HepG2 (cell line): ENCODE results near the gene PLCB4. TPM values are rescaled to one million over a fixed set of nuclear protein-coding genes. Genes with fewer than 3 reads are reported as not detected.

Source experiments
- ATAC-seq: fragments of 200-7000 bp; cut with Tn5 transposase; 3 replicates; pipeline ENCODE4 v1.9.1; 2020; ENCODE audit warnings: mild to moderate bottlenecking, moderate library complexity
- BruUV-seq: library from RNA; stranded (reverse); fragments of 400-500 nt; replicated peaks from 2 replicates; lab custom pipeline; 2021; lab: Mats Ljungman, UMichigan
- CTCF ChIA-PET: fragments of 300-600 bp; formaldehyde crosslinking; extraction: SDS; loops from one replicate; lab custom pipeline; 2021; ENCODE audit warnings: low total read pairs, inconsistent platforms, low intra/inter-chr PET ratio; lab: Yijun Ruan, JAX
- POLR2A ChIA-PET: fragments of 350-600 bp; sonication (Branson Sonifier 250); formaldehyde crosslinking; loops from one replicate; lab custom pipeline; 2020; ENCODE audit warnings: antibody characterized with exemption, inconsistent platforms; lab: Yijun Ruan, JAX
- DNase-seq: peaks from one replicate; pipeline ENCODE4 v3.0.0-alpha.2; 2015; ENCODE audit warnings: low spot score
- FAIRE-seq: peaks from 3 replicates; lab custom pipeline; 2011; peaks lifted over from hg19 to GRCh38; lab: Jason Lieb, UNC
- H2AFZ ChIP-seq: one replicate; pipeline ENCODE4 v1.6.1; 2011; ENCODE audit warnings: low read length, inconsistent platforms
- H3K27ac ChIP-seq: fragments of 300-600 bp; 3 replicates; pipeline ENCODE4 v1.8.0; 2011; ENCODE audit warnings: mixed run types, mild to moderate bottlenecking, mixed read lengths, low read length, inconsistent platforms; ENCODE audit not compliant: insufficient read depth; ENCODE audit errors: extremely low read length
- H3K27me3 ChIP-seq, 2 experiments: fragments of 200-600 bp in 1 of 2; 2 replicates in 1 of 2; 3 replicates in 1 of 2; pipeline versions ENCODE4 v1.6.0 to v1.8.0; 2011; ENCODE audit warnings: low read length in 2 of 2, mild to moderate bottlenecking in 2 of 2, moderate library complexity in 2 of 2, inconsistent platforms in 1 of 2; ENCODE audit not compliant: insufficient read depth in 2 of 2, control insufficient read depth in 1 of 2
- H3K36me3 ChIP-seq, 2 experiments: fragments of 200-600 bp in 1 of 2; replicated peaks in 1 of 2; 2 replicates in 1 of 2; 3 replicates in 1 of 2; pipeline versions ENCODE4 v1.5.1 to v1.8.0; 2011; ENCODE audit warnings: low read length in 2 of 2, inconsistent platforms in 1 of 2; ENCODE audit not compliant: insufficient read depth in 2 of 2, control insufficient read depth in 1 of 2
- H3K4me1 ChIP-seq: 2 replicates; pipeline ENCODE4 v1.5.1; 2012; ENCODE audit warnings: low read length, inconsistent platforms; ENCODE audit not compliant: insufficient read depth
- H3K4me2 ChIP-seq: 2 replicates; pipeline ENCODE4 v1.6.0; 2011; ENCODE audit warnings: low read depth, low read length, inconsistent platforms
- H3K4me3 ChIP-seq, 3 experiments: fragments of 200-600 bp in 1 of 3; sonication (generic), shearing (Covaris generic) in 1 of 3; replicated peaks in 1 of 3; 2 replicates each; pipeline ENCODE4 v1.5.1; 2011 to 2016; ENCODE audit warnings: low read length in 3 of 3, inconsistent platforms in 2 of 3, low read depth in 2 of 3, mild to moderate bottlenecking in 2 of 3, control low read depth in 1 of 3, mixed read lengths in 1 of 3; ENCODE audit not compliant: insufficient read depth in 1 of 3
- H3K79me2 ChIP-seq: one replicate; pipeline ENCODE4 v1.6.1; 2011; ENCODE audit warnings: low read length, inconsistent platforms; ENCODE audit not compliant: insufficient read depth
- H3K9ac ChIP-seq: 2 replicates; pipeline ENCODE4 v1.6.0; 2011; ENCODE audit warnings: mild to moderate bottlenecking, low read depth, low read length, inconsistent platforms; ENCODE audit not compliant: insufficient read depth
- H3K9me3 ChIP-seq: 2 replicates; pipeline ENCODE4 v1.5.1; 2012; ENCODE audit warnings: mild to moderate bottlenecking, low read length
- H4K20me1 ChIP-seq: 2 replicates; pipeline ENCODE4 v1.6.0; 2011; ENCODE audit warnings: inconsistent platforms, mild to moderate bottlenecking, low read length, moderate library complexity; ENCODE audit not compliant: insufficient read depth
- DRAP1 ChIP-seq: IDR thresholded peaks from 2 replicates; pipeline ENCODE4 v1.6.1; 2016; ENCODE audit warnings: missing genetic modification reagents, missing compliant biosample characterization
- NFKBIZ ChIP-seq: IDR thresholded peaks from 2 replicates; pipeline ENCODE4 v1.6.1; 2018; ENCODE audit warnings: missing genetic modification reagents, missing compliant biosample characterization
- REXO4 ChIP-seq: sonication (generic); formaldehyde crosslinking; IDR thresholded peaks from 2 replicates; pipeline ENCODE4 v1.8.0; 2022; ENCODE audit warnings: missing genetic modification reagents, mild to moderate bottlenecking, borderline replicate concordance
- ZMYM2 ChIP-seq: sonication (generic); formaldehyde crosslinking; IDR thresholded peaks from 2 replicates; pipeline ENCODE4 v1.8.0; 2022; ENCODE audit warnings: mild to moderate bottlenecking, missing genetic modification reagents
- WGBS: methylation state at CpG from one replicate; pipeline ENCODE4 v1.1.6; 2017; ENCODE audit warnings: low lambda C conversion rate; 5-methylcytosine and 5-hydroxymethylcytosine counted together
- in situ Hi-C: cut with HindIII; loops from 2 replicates; pipeline ENCODE4 v1.10.0; 2017; ENCODE audit warnings: low pct_unique_long_range_greater_than_20kb; ENCODE audit not compliant: extremely low pct_ligation_motif_present
- intact Hi-C: fragments of 100-400 bp; cut with micrococcal nuclease; formaldehyde crosslinking; loops from one replicate; pipeline ENCODE4 v1.10.0; 2022; ENCODE audit not compliant: unreplicated experiment
- polyA plus RNA-seq, 8 experiments: library from polyadenylated mRNA; depleted of rRNA in 3 of 8; stranded (reverse) in 7 of 8; unstranded in 1 of 8; fragments of >200 nt; fragmentation: Illumina TruSeq in 4 of 8; extraction: Trizol in 4 of 8; gene quantifications; 2 replicates each; pipeline versions ENCODE4 v1.2.1 to v1.2.3, GENCODE V29; 2011 to 2016; ENCODE audit warnings: low read depth in 4 of 8, missing spikeins in 1 of 8, mixed read lengths in 1 of 8; ENCODE audit not compliant: insufficient read depth in 1 of 8
- total RNA-seq, 5 experiments: library from RNA; depleted of rRNA; stranded (reverse); fragments of >200 nt; fragmentation: Illumina TruSeq; extraction: Trizol; gene quantifications; 2 replicates each; pipeline ENCODE4 v1.2.3, GENCODE V29; 2016; ENCODE audit warnings: low read depth in 1 of 5
- TF ChIP-seq, protein P1 (sequence below), 2 experiments: sonication (generic) in 1 of 2; formaldehyde crosslinking in 1 of 2; IDR thresholded peaks; 2 replicates each; pipeline versions ENCODE4 v1.5.1 to v1.6.1; 2011 to 2020; ENCODE audit warnings: borderline replicate concordance in 1 of 2, low read depth in 1 of 2, low read length in 1 of 2, mild to moderate bottlenecking in 1 of 2, missing genetic modification reagents in 1 of 2, moderate library complexity in 1 of 2
- TF ChIP-seq, protein P2 (sequence below): sonication (generic); formaldehyde crosslinking; conservative IDR thresholded peaks from 2 replicates; pipeline ENCODE4 v1.4.0; 2020; ENCODE audit warnings: mild to moderate bottlenecking, missing genetic modification reagents, moderate library complexity

Gene PLCB4
- total and polyA plus RNA-seq, 2 of the 13 experiments (the other 11 are each of a cell fraction or from before 2014, with no cell fraction given), result 0.01 TPM; not detected in 1

DNA sequence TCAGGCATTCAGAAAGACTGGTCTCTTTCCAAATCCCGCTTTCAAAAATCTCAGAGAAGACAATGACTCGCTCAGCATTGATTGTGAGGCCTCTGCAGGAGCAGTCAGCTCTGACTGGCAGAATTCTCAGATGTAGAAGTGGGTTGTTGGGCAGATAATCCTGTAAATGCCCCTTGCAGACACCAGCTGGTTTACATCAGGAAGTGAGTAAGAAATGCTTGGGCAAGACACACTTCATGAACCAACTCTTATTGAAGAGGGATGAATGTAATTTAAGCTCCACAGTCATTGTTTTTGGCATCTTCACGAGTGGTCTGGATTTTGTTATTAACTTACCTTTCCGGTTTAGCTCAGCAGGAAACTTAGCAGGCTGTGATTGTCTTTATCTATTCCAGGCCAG is 166.6 kb downstream of the PLCB4 start (continued):
- TF ChIP-seq DRAP1 (CRISPR knock-in tag), result no peak
- TF ChIP-seq, protein P1, sequence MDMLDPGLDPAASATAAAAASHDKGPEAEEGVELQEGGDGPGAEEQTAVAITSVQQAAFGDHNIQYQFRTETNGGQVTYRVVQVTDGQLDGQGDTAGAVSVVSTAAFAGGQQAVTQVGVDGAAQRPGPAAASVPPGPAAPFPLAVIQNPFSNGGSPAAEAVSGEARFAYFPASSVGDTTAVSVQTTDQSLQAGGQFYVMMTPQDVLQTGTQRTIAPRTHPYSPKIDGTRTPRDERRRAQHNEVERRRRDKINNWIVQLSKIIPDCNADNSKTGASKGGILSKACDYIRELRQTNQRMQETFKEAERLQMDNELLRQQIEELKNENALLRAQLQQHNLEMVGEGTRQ (IDR thresholded peaks at IDR 0.05; ENCODE audit: low read depth, low read length), result no peak
- TF ChIP-seq, protein P1 (CRISPR knock-in tag; IDR thresholded peaks at IDR 0.05; ENCODE audit: borderline replicate concordance), result no peak
- TF ChIP-seq, protein P2, sequence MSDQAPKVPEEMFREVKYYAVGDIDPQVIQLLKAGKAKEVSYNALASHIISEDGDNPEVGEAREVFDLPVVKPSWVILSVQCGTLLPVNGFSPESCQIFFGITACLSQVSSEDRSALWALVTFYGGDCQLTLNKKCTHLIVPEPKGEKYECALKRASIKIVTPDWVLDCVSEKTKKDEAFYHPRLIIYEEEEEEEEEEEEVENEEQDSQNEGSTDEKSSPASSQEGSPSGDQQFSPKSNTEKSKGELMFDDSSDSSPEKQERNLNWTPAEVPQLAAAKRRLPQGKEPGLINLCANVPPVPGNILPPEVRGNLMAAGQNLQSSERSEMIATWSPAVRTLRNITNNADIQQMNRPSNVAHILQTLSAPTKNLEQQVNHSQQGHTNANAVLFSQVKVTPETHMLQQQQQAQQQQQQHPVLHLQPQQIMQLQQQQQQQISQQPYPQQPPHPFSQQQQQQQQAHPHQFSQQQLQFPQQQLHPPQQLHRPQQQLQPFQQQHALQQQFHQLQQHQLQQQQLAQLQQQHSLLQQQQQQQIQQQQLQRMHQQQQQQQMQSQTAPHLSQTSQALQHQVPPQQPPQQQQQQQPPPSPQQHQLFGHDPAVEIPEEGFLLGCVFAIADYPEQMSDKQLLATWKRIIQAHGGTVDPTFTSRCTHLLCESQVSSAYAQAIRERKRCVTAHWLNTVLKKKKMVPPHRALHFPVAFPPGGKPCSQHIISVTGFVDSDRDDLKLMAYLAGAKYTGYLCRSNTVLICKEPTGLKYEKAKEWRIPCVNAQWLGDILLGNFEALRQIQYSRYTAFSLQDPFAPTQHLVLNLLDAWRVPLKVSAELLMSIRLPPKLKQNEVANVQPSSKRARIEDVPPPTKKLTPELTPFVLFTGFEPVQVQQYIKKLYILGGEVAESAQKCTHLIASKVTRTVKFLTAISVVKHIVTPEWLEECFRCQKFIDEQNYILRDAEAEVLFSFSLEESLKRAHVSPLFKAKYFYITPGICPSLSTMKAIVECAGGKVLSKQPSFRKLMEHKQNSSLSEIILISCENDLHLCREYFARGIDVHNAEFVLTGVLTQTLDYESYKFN (CRISPR knock-in tag), result no peak
- TF ChIP-seq REXO4, result no peak
- no peak for TF ChIP-seq NFKBIZ (CRISPR knock-in tag)

DNA sequence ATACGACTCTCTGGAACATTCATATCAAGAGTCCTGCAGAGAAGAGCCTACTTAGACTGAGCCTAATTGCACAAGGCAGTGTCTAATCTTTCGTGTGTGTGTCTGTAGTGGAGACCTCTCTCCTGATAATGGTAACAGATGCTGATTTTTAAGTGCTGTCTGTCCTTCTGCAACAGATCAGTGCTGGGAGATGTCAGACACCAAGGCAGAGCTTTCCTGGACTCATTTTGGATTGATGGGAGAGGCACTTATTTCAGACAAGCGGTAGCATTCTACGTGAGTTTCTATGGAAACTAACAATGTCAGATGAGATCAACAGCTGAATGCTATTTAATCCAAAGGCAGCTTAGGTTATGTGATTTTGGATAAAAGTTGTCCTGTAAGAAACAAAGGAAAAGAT is 167.6 kb downstream of the PLCB4 start:
- CTCF ChIA-PET, result no interaction called here
- H4K20me1 ChIP-seq, result no peaks in the 10 kb centered on the region; the same call in 1 of the 2 replicates
- POLR2A ChIA-PET, result no interaction called here
- FAIRE-seq (no peak), ATAC-seq (no peak), DNase-seq (no peak)
- no peak overlapping the region for H3K4me3 ChIP-seq
- H3K4me2 ChIP-seq, result no peak overlapping the region
- no peaks in the 10 kb centered on the region for H3K9me3 ChIP-seq
- H2AFZ ChIP-seq, result no peak overlapping the region
- no peaks in the 10 kb centered on the region for H3K4me1 ChIP-seq
- no peaks in the 10 kb centered on the region for H3K36me3 ChIP-seq
- no peak for TF ChIP-seq ZMYM2 (CRISPR knock-in tag)
- no peak overlapping the region for H3K9ac ChIP-seq
- no peaks in the 10 kb centered on the region for H3K27me3 ChIP-seq
- no peak overlapping the region for H3K27ac ChIP-seq
- intact Hi-C loops, result no loop called here
- WGBS, result 15% methylated on average over 4 of the region's 4 CpGs
- in situ Hi-C loops, result no loop called here
- H3K79me2 ChIP-seq, result no peaks in the 10 kb centered on the region
- BruUV-seq, result no TSS peak
